Activated T-helper 2 cell treated with anti-CD3 and anti-CD28 coated beads, Interferon-gamma antibody, Interleukin-2, Interleukin-4, amounts not matched to agents 10 μg/mL and 5 μg/mL and 100 μg/mL, durations not matched to agents 14 hours and 24 hours and 36 hours (primary cell): ENCODE results near the gene VEZT. TPM values are rescaled to one million over a fixed set of nuclear protein-coding genes. Genes with fewer than 3 reads are reported as not detected.
"Not testable (repeated sequence)": the region's sequence is repeated elsewhere in the genome, so short reads cannot be mapped to it uniquely, and the experiment has no call there.

Experiments
- DNase-seq: peaks from one replicate; pipeline ENCODE4 v3.0.0; 2021; ENCODE audit warnings: low spot score
- H3K27ac Mint-ChIP-seq: one replicate; pipeline ENCODE4 v1.8.0; 2021; ENCODE audit warnings: mixed read lengths
- H3K27me3 Mint-ChIP-seq: one replicate; pipeline ENCODE4 v1.8.0; 2021; ENCODE audit warnings: low read depth, mixed read lengths
- H3K36me3 Mint-ChIP-seq: one replicate; pipeline ENCODE4 v1.8.0; 2021; ENCODE audit warnings: low read depth, mixed read lengths
- H3K4me1 Mint-ChIP-seq: one replicate; pipeline ENCODE4 v1.8.0; 2021; ENCODE audit warnings: low read depth, mixed read lengths
- H3K4me3 Mint-ChIP-seq: one replicate; pipeline ENCODE4 v1.8.0; 2021; ENCODE audit warnings: low read depth, mild to moderate bottlenecking, moderate library complexity, mixed read lengths
- H3K9me3 Mint-ChIP-seq: one replicate; pipeline ENCODE4 v1.8.0; 2021; ENCODE audit warnings: mixed read lengths
- intact Hi-C: fragments of 100-400 bp; cut with micrococcal nuclease; formaldehyde crosslinking; loops from one replicate; pipeline ENCODE4 v1.15.1; 2023
- total RNA-seq: library from RNA; stranded (reverse); gene quantifications from 2 replicates; pipeline ENCODE4 v1.2.3, GENCODE V29; 2022

Gene VEZT
- total RNA-seq, 1 donor from 2014 or later = 62.6 TPM

- Mint-ChIP-seq H3K4me3 (no peak overlapping the region), H3K9me3 (no peaks in the 10 kb centered on the region), H3K27me3 (peaks cover 2% of the 10 kb centered on the region), H3K27ac (no peak overlapping the region), H3K4me1 (no peaks in the 10 kb centered on the region), H3K36me3 (no peaks in the 10 kb centered on the region)
- intact Hi-C loops = no loop called here
- DNase-seq = no peak
Observed at GRCh38 chr12:95185854-95186253, 31.8 kb upstream of the VEZT start.

DNA sequence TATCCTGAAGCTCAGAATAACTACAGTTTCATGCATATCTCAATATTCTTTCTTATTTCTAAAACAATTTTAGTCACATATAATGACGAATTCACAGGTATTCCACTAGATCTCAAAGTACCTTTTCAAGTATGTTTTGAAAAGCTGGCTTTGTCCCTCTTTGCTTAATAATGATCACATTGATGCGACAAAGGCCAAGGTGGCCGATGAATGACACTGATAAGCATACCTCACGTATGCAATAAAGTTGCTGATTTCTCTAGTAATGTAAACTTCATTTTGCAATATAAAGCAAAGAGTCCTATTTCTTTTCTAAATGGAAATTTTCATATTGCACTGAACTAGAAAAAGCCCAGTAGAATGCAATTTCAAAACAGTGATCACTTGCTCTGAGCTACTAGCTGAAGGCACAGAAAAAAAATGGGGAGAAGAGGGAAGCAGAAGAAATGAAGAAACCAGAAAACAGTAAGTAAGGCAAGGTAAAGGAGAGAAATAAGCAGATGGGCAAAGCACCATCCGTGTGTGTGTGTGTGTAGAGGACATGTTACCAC lies 29.7 kb upstream of the VEZT start:
- Mint-ChIP-seq H3K9me3 (no peaks in the 10 kb centered on the region), H3K27ac (no peak overlapping the region), H3K4me3 (no peak overlapping the region), H3K27me3 (peaks cover 6% of the 10 kb centered on the region), H3K4me1 (no peaks in the 10 kb centered on the region), H3K36me3 (no peaks in the 10 kb centered on the region)
- intact Hi-C loops = no loop called here
- no peak for DNase-seq

GRCh38 chr12:95191060-95191696 lies 26.4 kb upstream of the VEZT start:
- Mint-ChIP-seq H3K9me3 (no peaks in the 10 kb centered on the region), H3K4me1 (no peaks in the 10 kb centered on the region), H3K27me3 (peaks cover 6% of the 10 kb centered on the region), H3K27ac (no peak overlapping the region), H3K4me3 (no peak overlapping the region), H3K36me3 (no peaks in the 10 kb centered on the region)
- DNase-seq = no peak
- intact Hi-C loops = no loop called here

DNA sequence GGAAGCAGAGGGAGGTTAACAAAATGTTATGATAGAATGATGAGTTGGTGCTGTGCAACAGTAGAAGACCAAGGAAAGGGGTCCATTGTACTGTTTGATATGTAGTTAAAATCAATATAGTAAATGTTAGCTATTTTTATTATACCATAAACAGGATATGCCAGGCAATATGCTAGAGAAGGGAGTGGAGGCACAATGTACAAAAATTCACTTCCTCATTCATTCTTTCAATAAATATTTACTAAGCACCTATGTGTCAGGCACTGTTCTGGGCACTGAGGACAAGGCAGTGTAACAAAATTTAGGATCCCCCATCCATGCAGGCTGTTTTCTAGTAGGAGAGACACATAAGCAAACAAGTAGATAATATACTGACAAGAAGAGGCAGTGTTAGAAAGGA lies 25.3 kb upstream of the VEZT start:
- H3K27ac Mint-ChIP-seq = no peak overlapping the region
- H3K9me3 Mint-ChIP-seq = no peaks in the 10 kb centered on the region
- peaks cover 6% of the 10 kb centered on the region for H3K27me3 Mint-ChIP-seq
- intact Hi-C loops = no loop called here
- H3K4me1 Mint-ChIP-seq = no peaks in the 10 kb centered on the region
- DNase-seq = no peak
- no peaks in the 10 kb centered on the region for H3K36me3 Mint-ChIP-seq
- H3K4me3 Mint-ChIP-seq = no peak overlapping the region

DNA sequence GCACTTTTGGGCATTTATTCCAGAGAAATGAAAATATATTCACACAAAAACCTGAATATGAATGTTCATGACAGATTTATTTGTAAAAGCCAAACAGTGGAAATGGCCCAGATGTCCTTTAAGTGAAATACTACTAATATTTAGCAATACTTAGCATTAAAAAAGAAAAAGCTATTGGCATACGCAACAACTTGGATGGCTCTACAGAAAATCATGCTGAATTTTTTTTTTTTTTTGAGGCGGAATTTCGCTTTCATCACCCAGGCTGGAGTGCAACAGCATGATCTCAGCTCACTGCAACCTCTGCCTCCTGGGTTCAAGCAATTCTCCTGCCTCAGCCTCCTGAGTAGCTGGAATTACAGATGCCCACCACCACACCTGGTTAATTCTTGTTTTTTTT lies 24.5 kb upstream of the VEZT start:
- Mint-ChIP-seq H3K27me3 (peaks cover 4% of the 10 kb centered on the region), H3K4me3 (no peak overlapping the region), H3K36me3 (no peaks in the 10 kb centered on the region), H3K27ac (no peak overlapping the region), H3K9me3 (no peaks in the 10 kb centered on the region), H3K4me1 (no peaks in the 10 kb centered on the region)
- DNase-seq = no peak
- intact Hi-C loops = no loop called here

GRCh38 chr12:95195122-95195521 lies 22.5 kb upstream of the VEZT start:
- Mint-ChIP-seq H3K27ac (no peak overlapping the region), H3K4me1 (no peaks in the 10 kb centered on the region), H3K36me3 (no peaks in the 10 kb centered on the region), H3K9me3 (no peaks in the 10 kb centered on the region), H3K27me3 (peaks cover 4% of the 10 kb centered on the region), H3K4me3 (no peak overlapping the region)
- intact Hi-C loops = no loop called here
- DNase-seq = no peak

DNA sequence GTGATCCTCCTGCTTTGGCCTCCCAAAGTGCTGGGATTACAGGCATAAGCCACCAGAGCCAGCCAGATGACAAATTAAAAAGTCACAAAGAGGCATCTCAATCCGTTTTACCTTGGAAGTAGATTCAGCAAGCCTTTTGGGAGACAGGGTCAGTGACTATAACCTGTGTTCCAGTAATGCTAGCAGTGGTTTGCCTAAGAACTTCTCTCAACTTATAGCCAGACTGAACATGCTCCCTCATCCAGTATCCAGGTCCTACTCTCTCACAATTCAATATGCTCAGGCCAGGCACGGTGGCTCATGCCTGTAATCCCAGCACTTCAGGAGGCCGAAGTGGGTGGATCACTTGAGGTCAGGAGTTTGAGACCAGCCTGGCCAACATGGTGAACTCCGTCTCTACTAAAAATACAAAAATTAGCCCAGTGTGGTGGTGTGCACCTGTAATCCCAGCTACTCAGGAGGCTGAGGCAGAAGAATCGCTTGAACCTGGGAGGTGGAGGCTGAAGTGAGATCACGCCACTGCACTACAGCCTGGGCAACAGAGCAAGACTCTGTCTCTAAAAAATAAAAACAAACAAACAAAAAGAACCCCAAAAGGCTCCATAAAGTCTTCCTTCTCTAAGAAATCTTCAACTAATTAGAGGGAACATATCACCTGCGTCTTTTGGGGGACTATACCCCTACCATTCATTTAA lies 20.6 kb upstream of the VEZT start:
- H3K36me3 Mint-ChIP-seq, H3K4me1 Mint-ChIP-seq, H3K4me3 Mint-ChIP-seq, intact Hi-C loops, H3K27ac Mint-ChIP-seq, H3K27me3 Mint-ChIP-seq, H3K9me3 Mint-ChIP-seq, DNase-seq: not testable (repeated sequence)

DNA sequence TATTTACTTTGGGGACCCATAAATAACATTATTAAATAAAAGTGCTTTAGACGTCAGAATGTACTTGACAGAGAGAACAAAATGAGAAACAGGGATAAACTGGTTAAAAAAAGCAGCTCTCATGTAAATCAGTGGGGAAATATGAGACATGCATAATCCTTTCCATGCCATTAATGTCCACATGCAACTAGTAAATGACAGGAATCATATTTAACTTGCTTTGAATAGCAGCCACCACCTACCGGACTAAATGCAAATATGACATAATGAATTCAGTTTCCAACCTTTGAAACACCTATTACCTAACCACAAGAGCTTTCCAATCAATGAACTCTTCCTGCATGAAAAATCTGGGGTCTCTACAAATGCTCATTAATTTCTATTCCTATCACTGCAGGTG lies 20.0 kb upstream of the VEZT start:
- intact Hi-C loops = no loop called here
- peaks cover 2% of the 10 kb centered on the region for H3K4me1 Mint-ChIP-seq
- H3K9me3 Mint-ChIP-seq = no peaks in the 10 kb centered on the region
- H3K36me3 Mint-ChIP-seq = no peaks in the 10 kb centered on the region
- no peak overlapping the region for H3K4me3 Mint-ChIP-seq
- DNase-seq = no peak
- no peak overlapping the region for H3K27ac Mint-ChIP-seq
- peaks cover under 1% of the 10 kb centered on the region for H3K27me3 Mint-ChIP-seq

GRCh38 chr12:95198914-95199313 lies 18.7 kb upstream of the VEZT start:
- no peak for DNase-seq
- intact Hi-C loops = no loop called here
- no peak overlapping the region for H3K4me3 Mint-ChIP-seq
- peaks cover 2% of the 10 kb centered on the region for H3K4me1 Mint-ChIP-seq
- H3K27me3 Mint-ChIP-seq = no peaks in the 10 kb centered on the region
- H3K27ac Mint-ChIP-seq = no peak overlapping the region
- no peaks in the 10 kb centered on the region for H3K9me3 Mint-ChIP-seq
- no peaks in the 10 kb centered on the region for H3K36me3 Mint-ChIP-seq

DNA sequence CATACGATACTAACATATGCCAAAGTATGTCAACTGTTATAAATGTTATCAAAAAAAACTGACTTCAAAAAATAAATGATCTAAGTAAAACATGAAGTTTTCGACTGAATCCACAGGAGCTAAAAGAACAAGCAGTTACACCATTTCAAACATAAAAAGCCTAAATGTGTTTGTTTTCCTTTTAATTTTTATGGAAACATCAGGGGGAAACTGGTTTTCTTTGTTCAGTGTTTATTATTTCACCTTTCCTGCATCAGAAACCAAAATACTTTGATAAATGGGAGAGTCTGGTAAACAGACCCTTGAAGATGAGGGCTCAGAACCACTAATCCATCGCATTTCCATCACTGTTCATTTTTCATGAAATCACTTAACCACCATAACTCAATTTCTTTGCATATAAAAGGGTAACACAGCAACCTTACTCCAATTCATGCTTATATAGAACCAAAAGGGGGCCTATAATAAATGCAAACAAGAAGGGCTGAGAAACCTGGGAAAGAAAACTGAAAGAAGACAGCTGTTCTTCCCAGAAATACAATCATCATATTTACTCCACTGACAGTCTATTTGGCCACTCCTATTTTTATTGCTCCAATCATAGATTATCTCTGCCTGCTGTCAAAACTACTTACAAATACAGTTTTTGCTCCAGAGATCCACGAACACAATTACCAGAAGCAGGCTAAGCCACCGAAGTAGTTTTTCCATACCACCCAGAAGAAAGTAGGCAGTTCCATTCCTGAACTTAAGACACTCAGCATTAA lies 17.3 kb upstream of the VEZT start:
- H3K4me1 Mint-ChIP-seq = peaks cover 7% of the 10 kb centered on the region
- DNase-seq = no peak
- intact Hi-C loops = no loop called here
- no peaks in the 10 kb centered on the region for H3K9me3 Mint-ChIP-seq
- H3K27me3 Mint-ChIP-seq = no peaks in the 10 kb centered on the region
- H3K36me3 Mint-ChIP-seq = no peaks in the 10 kb centered on the region
- no peak overlapping the region for H3K4me3 Mint-ChIP-seq
- H3K27ac Mint-ChIP-seq = no peak overlapping the region

DNA sequence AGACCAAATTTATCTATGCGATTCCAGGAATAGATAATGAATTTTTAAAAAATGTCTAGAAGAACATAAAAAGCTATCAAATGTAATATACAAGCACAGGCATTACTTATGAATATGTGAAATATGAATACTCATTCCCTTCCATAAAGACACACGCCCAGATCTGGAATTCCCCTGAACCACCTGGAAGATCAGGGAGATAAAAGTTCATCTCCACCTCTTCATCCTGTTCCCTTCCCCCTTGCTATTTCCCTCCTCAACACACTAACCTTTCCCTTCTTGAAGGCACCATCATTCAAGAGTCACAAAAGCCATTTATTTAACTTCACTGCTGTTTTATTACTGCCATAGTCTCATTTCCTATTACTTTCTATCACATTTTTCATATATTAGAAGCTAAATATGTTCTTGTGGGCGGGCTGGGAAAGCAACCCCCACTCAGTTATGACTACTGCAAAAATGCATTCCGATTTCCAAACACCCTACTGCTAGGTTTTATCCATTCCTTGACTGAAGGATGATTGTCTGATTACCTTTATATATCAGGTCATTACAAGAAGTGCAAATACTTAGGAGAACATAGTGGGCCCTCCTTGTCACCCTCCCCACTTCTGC lies 16.4 kb upstream of the VEZT start:
- Mint-ChIP-seq H3K4me1 (peaks cover 7% of the 10 kb centered on the region), H3K9me3 (no peaks in the 10 kb centered on the region), H3K4me3 (no peak overlapping the region), H3K27me3 (no peaks in the 10 kb centered on the region), H3K36me3 (no peaks in the 10 kb centered on the region), H3K27ac (no peak overlapping the region)
- DNase-seq = no peak
- intact Hi-C loops = no loop called here

- Mint-ChIP-seq H3K27me3 (no peaks in the 10 kb centered on the region), H3K27ac (no peak overlapping the region), H3K9me3 (no peaks in the 10 kb centered on the region), H3K4me3 (no peak overlapping the region), H3K36me3 (no peaks in the 10 kb centered on the region), H3K4me1 (peaks cover 7% of the 10 kb centered on the region)
- intact Hi-C loops = no loop called here
- no peak for DNase-seq
Observed at GRCh38 chr12:95202691-95203486, 14.7 kb upstream of the VEZT start.
